ENCODE data around the gene ZNF786. TPM values are rescaled to one million over a fixed set of nuclear protein-coding genes. Genes with fewer than 3 reads are reported as not detected.

The ZNF786 gene
- total RNA-seq, 1 donor from 2014 or later: 20.6 TPM

DNA sequence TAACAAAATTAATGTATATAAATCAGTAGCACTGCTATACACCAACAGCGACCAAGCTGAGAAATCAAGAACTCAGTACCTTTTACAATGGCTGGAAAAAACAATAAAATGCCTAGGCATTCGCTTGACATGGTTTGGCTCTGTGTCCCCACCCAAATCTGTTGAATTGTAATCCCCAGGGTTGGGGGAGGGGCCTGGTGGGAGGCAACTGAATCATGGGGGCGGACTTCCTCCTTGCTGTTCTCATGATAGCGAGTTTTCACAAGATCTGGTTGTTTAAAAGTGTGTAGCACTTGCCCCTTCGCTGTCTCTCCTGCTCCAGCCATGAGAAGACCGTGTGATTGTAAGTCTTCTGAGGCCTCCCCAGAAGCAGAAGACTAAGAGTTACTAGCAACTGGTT, 8.6 kb downstream of the ZNF786 start:
- no peak for DNase-seq (ENCODE audit: low spot score, unreplicated experiment)
- H3K27ac Mint-ChIP-seq: no peak overlapping the region

DNA sequence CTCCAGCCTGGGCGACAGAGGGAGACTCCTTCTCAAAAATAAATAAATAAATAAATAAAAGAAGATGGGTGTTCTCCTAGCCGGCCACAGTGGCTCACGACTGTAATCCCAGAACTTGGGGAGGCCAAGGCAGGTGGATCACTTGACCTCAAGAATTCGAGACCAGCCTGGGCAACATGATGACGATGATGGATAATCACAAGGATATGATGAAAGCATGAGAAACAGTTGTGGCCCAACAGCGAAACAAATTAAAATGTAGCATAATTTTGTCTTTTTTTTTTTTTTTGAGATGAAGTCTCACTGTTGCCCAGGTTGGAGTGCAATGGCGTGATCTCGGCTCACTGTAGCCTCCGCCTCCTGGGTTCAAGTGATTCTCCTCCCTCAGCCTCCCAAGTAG, 12.9 kb downstream of the ZNF786 start:
- no peak for TF ChIP-seq CTCF (IDR thresholded peaks at IDR 0.05; ENCODE audit: unreplicated experiment)
- peaks cover 31% of the 10 kb centered on the region for H3K36me3 Mint-ChIP-seq (ENCODE audit: insufficient read depth)
- H3K27ac Mint-ChIP-seq: no peak overlapping the region
- no peaks in the 10 kb centered on the region for H3K4me1 Mint-ChIP-seq (ENCODE audit: low read depth)
- H3K4me3 Mint-ChIP-seq (ENCODE audit: low read depth): no peak overlapping the region
- no peaks in the 10 kb centered on the region for H3K27me3 Mint-ChIP-seq
- H3K9me3 Mint-ChIP-seq (ENCODE audit: low read depth): no peaks in the 10 kb centered on the region
- DNase-seq (ENCODE audit: low spot score, unreplicated experiment): no peak

More for the DNA sequence above, 8.6 kb downstream of the ZNF786 start:
- H3K4me1 Mint-ChIP-seq (ENCODE audit: low read depth): no peaks in the 10 kb centered on the region
- TF ChIP-seq CTCF (IDR thresholded peaks at IDR 0.05; ENCODE audit: unreplicated experiment): no peak
- H3K4me3 Mint-ChIP-seq (ENCODE audit: low read depth): no peak overlapping the region
- H3K27me3 Mint-ChIP-seq: no peaks in the 10 kb centered on the region
- H3K36me3 Mint-ChIP-seq (ENCODE audit: insufficient read depth): peaks cover 46% of the 10 kb centered on the region
- peaks cover 19% of the 10 kb centered on the region for H3K9me3 Mint-ChIP-seq (ENCODE audit: low read depth)

DNA sequence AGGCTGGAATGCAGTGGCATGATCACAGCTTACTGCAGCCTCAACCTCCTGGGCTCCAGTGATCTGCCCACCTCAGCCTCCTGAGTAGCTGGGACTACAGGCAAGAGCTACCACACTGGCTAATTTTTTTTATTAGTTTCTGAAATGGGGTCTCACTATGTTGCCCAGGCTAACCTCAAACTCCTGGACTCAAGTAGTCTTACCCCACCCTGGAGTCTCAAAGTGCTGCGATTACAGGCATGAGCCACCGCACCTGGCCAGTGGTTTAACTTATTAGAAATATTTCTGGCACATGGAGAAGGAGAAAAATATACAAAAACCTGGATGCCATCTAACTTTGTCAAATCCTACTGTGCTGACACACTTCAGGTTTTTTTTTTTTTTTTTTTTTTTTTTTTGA, 15.2 kb downstream of the ZNF786 start:
- no peak for DNase-seq (ENCODE audit: low spot score, unreplicated experiment)
- Mint-ChIP-seq H3K4me3 (ENCODE audit: low read depth) (no peak overlapping the region), H3K4me1 (ENCODE audit: low read depth) (no peaks in the 10 kb centered on the region), H3K9me3 (ENCODE audit: low read depth) (no peaks in the 10 kb centered on the region), H3K27me3 (no peaks in the 10 kb centered on the region), H3K36me3 (ENCODE audit: insufficient read depth) (peaks cover 29% of the 10 kb centered on the region), H3K27ac (no peak overlapping the region)
- no peak for TF ChIP-seq CTCF (IDR thresholded peaks at IDR 0.05; ENCODE audit: unreplicated experiment)

DNA sequence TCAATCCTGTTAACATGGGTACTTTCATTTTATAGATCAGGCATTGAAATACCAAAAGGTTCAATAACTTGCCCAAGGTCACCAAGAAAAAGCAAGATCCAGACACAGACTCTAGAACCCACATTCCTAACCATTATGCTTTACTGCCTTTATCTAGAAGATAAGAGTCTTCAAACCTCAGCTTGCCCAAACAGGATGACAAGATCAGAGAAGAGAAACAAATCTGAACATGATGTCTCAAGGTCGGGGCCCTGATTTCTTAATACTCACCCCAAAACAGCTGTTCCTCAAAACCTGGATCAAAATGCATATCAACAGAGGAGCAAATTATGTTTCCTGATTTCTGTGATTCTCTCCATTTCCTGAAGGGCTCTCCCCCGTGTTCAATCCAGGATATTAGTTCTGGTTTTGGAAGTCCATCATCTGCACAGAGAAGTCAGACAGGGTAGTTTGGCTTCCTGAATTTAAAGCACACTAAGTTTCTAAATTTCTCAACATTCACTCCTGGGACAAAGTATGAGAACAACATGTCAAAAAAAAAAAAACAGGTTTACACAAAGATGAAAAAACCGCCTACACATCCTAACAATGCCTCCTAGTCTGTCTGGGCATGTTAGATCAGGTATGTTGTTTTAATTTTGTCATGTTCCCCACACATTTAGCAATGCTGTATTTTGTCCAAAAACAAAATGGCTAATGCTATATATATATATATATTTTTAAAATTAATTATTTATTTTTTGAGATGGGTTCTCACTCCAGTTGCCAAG, 16.2 kb downstream of the ZNF786 start:
- Mint-ChIP-seq H3K4me1 (ENCODE audit: low read depth) (no peaks in the 10 kb centered on the region), H3K36me3 (ENCODE audit: insufficient read depth) (peaks cover 26% of the 10 kb centered on the region), H3K4me3 (ENCODE audit: low read depth) (no peak overlapping the region), H3K27me3 (no peaks in the 10 kb centered on the region), H3K9me3 (ENCODE audit: low read depth) (no peaks in the 10 kb centered on the region), H3K27ac (no peak overlapping the region)
- no peak for TF ChIP-seq CTCF (IDR thresholded peaks at IDR 0.05; ENCODE audit: unreplicated experiment)
- DNase-seq (ENCODE audit: low spot score, unreplicated experiment): no peak

DNA sequence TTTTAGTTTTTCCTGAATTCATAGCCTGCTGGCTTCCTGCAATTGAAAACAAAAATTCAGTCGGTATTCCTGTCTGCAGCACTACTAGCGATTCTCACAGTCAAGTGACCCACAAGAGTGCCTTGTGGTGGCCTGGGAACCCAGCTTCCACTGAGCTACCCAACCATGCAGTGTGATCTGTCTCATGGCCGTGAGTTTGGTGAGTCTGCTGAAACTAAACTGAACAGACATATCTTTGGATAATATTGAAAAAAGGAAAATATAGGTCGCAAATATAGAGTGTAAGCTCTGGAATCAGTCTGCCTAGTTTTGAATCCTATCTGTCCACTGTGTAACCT, 18.1 kb downstream of the ZNF786 start:
- H3K4me1 Mint-ChIP-seq (ENCODE audit: low read depth): no peaks in the 10 kb centered on the region

More for the DNA sequence above, 18.1 kb downstream of the ZNF786 start:
- no peak for DNase-seq (ENCODE audit: low spot score, unreplicated experiment)
- Mint-ChIP-seq H3K9me3 (ENCODE audit: low read depth) (no peaks in the 10 kb centered on the region), H3K4me3 (ENCODE audit: low read depth) (no peak overlapping the region), H3K36me3 (ENCODE audit: insufficient read depth) (peaks cover 26% of the 10 kb centered on the region), H3K27ac (no peak overlapping the region), H3K27me3 (no peaks in the 10 kb centered on the region)
- no peak for TF ChIP-seq CTCF (IDR thresholded peaks at IDR 0.05; ENCODE audit: unreplicated experiment)

Data from progenitor cell of endocrine pancreas (in vitro differentiated cells).